GM06990 (cell line): Measurements from ENCODE around the gene RBM6.
"Not testable (repeated sequence)": the region's sequence is repeated elsewhere in the genome, so short reads cannot be mapped to it uniquely, and the experiment has no call there.

ENCODE experiments used
- DNase-seq: peaks from one replicate; pipeline ENCODE4 v3.0.0-alpha.2; 2011; ENCODE audit not compliant: insufficient read length; ENCODE audit errors: extremely low read depth
- H3K27me3 ChIP-seq: replicated peaks from 2 replicates; pipeline ENCODE4 v1.6.0; 2011; ENCODE audit warnings: low read length; ENCODE audit not compliant: control insufficient read depth, insufficient read depth
- H3K36me3 ChIP-seq: 2 replicates; pipeline ENCODE4 v1.5.1; 2011; ENCODE audit warnings: low read length; ENCODE audit not compliant: control insufficient read depth, insufficient read depth
- H3K4me3 ChIP-seq: replicated peaks from 2 replicates; pipeline ENCODE4 v1.5.1; 2011; ENCODE audit warnings: low read depth, mild to moderate bottlenecking, control low read depth, low read length
- TF ChIP-seq, protein P1 (sequence below): IDR thresholded peaks from 2 replicates; pipeline ENCODE4 v1.5.1; 2011; ENCODE audit warnings: low read length, control low read depth, mild to moderate bottlenecking, inconsistent platforms; ENCODE audit not compliant: insufficient read depth, poor library complexity, severe bottlenecking

Gene RBM6

DNA sequence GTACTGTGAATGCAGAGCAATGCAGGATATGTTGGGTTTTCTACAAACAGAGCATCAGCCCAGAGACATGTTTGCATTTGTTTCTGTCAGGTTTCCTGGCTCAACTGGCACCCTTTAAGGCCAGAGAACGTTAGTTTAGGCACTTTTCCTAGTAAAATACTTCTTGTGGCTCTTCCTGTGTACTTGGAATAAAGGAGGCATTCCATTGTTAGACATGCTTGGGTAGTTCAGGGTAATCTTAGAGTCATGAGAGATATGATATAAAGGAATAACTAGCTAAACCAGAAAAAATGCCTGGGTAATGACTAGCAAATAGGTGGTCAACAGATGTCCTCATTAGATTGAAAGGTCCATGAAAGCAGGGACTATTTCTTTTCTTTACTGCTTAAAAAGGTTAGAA, 88.4 kb downstream of the RBM6 start:
- no peak overlapping the region for H3K4me3 ChIP-seq
- TF ChIP-seq, protein P1, sequence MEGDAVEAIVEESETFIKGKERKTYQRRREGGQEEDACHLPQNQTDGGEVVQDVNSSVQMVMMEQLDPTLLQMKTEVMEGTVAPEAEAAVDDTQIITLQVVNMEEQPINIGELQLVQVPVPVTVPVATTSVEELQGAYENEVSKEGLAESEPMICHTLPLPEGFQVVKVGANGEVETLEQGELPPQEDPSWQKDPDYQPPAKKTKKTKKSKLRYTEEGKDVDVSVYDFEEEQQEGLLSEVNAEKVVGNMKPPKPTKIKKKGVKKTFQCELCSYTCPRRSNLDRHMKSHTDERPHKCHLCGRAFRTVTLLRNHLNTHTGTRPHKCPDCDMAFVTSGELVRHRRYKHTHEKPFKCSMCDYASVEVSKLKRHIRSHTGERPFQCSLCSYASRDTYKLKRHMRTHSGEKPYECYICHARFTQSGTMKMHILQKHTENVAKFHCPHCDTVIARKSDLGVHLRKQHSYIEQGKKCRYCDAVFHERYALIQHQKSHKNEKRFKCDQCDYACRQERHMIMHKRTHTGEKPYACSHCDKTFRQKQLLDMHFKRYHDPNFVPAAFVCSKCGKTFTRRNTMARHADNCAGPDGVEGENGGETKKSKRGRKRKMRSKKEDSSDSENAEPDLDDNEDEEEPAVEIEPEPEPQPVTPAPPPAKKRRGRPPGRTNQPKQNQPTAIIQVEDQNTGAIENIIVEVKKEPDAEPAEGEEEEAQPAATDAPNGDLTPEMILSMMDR = no peak
- no peaks in the 10 kb centered on the region; the same call in 1 of the 2 replicates for H3K36me3 ChIP-seq
- DNase-seq = no peak
- H3K27me3 ChIP-seq = no peaks in the 10 kb centered on the region

DNA sequence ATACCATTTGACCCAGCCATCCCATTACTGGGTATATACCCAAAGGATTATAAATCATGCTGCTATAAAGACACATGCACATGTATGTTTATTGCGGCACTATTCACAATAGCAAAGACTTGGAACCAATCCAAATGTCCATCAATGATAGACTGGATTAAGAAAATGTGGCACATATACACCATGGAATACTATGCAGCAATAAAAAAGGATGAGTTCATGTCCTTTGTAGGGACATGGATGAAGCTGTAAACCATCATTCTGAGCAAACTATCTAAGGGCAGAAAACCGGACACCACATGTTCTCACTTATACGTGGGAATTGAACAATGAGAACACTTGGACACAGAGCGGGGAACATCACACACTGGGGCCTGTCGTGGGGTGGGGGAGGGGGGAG, 91.3 kb downstream of the RBM6 start:
- H3K4me3 ChIP-seq, H3K27me3 ChIP-seq, DNase-seq, H3K36me3 ChIP-seq: not testable (repeated sequence)

DNA sequence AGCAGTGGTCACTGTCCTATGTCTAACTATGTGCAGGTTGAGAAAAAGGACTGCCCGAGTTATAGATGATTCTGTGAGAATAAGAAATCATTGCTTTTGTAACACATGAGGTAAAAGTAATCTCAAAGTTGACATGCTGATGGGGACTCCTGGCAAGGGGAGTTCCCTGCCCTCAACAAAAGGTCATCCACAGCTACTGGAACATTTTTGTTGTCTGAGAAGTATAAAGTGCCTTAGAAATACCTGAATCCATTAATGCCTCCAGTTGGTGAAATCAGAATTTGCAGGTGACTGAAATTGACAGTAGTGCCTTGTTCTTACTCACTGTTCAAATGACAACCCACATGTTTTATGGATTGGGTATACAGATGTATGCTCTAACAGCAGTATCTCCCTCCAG, 105.0 kb downstream of the RBM6 start:
- TF ChIP-seq, protein P1 = no peak

DNA sequence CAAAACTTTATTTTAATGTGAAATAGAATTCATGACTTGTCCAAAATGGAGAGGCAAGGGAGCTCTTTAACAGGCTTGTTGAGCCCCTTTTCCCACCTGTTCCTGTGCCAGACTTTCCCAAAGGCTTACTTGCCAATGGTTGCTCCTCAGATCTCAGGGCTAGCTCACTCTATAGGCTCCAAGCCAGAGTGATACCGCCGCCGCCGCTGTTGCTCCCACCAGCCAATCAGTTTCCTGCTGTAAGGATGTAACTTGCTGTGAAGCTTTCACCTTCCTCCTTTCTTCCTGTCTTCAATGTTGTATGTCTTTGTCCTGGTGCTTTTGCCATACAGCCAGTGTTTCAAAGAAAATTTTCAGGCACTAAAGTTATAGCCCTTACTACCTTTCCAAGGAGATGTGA, 107.5 kb downstream of the RBM6 start:
- no peak for DNase-seq
- no peak overlapping the region for H3K4me3 ChIP-seq
- no peaks in the 10 kb centered on the region for H3K27me3 ChIP-seq
- TF ChIP-seq, protein P1 = no peak
- H3K36me3 ChIP-seq = peaks cover 8% of the 10 kb centered on the region

More for the DNA sequence above, 105.0 kb downstream of the RBM6 start:
- Histone ChIP-seq H3K4me3 (no peak overlapping the region), H3K27me3 (no peaks in the 10 kb centered on the region), H3K36me3 (peaks cover 8% of the 10 kb centered on the region)
- DNase-seq = no peak

DNA sequence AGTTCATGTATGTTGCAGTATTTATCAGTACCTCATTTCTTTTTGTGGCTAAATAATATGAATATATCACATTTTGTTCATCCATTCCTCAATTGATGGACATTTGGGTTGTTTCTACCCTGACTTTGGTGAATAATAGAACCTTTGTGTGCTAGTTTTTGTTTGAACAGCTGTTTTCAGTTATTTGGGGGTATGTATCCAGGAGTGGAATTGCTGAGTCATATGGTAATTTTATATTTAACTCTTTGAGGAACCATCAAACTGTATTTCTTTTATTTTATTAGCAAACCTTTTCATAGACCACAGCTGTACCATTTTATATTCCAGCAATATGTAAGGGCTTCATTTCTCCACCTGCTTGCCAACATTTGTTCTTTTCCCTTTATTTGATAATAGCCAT, 110.4 kb downstream of the RBM6 start:
- DNase-seq = no peak
- H3K27me3 ChIP-seq = no peaks in the 10 kb centered on the region
- no peak overlapping the region for H3K4me3 ChIP-seq
- TF ChIP-seq, protein P1 = no peak
- H3K36me3 ChIP-seq = peaks cover 10% of the 10 kb centered on the region

DNA sequence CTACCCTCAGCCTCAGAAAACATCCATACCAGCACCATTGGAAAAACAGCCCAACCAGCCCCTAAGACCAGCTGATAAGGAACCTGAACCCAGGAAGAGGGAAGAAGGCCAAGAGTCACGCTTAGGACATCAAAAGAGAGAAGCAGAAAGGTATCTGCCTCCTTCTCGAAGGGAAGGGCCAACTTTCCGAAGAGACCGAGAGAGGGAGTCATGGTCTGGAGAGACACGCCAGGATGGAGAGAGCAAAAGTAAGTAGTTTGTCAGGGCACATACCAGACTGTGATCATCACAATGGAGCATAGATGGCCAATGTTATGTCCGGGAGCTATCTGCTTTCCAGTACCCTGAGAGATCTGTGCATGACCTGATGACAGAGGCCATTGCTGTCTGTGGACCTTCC, 117.8 kb downstream of the RBM6 start:
- TF ChIP-seq, protein P1 = no peak
- no peaks in the 10 kb centered on the region for H3K27me3 ChIP-seq
- peaks cover 19% of the 10 kb centered on the region for H3K36me3 ChIP-seq
- no peak for DNase-seq
- no peak overlapping the region for H3K4me3 ChIP-seq
